ENCODE results near the gene DUSP9.

DNA sequence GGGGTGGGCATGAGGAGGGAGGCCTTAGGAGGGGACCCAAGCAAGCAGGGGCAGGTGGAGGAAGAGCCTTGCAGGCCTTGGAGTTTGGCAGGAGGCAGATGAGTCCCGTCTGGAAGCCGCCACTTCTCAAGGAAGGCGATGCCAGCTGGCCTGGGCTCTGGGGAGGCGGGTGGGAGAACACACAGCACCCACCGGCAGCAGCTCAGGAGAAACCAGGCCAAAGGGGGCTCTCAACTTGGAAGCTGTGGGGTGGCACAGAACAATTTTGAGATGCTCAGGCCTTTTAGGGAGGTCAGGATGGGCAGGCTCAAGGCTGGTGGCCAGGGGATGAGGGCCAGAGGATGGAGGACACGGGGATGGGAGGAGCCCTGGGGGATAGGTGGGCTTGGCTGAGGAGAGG is 11.6 kb upstream of the DUSP9 start:
- TF ChIP-seq, protein P1, sequence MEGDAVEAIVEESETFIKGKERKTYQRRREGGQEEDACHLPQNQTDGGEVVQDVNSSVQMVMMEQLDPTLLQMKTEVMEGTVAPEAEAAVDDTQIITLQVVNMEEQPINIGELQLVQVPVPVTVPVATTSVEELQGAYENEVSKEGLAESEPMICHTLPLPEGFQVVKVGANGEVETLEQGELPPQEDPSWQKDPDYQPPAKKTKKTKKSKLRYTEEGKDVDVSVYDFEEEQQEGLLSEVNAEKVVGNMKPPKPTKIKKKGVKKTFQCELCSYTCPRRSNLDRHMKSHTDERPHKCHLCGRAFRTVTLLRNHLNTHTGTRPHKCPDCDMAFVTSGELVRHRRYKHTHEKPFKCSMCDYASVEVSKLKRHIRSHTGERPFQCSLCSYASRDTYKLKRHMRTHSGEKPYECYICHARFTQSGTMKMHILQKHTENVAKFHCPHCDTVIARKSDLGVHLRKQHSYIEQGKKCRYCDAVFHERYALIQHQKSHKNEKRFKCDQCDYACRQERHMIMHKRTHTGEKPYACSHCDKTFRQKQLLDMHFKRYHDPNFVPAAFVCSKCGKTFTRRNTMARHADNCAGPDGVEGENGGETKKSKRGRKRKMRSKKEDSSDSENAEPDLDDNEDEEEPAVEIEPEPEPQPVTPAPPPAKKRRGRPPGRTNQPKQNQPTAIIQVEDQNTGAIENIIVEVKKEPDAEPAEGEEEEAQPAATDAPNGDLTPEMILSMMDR (IDR thresholded peaks at IDR 0.05): no peak
- no peak for TF ChIP-seq POLR2A (IDR thresholded peaks at IDR 0.05)

Measured in thyroid gland (tissue), 4 donors.